ENCODE results near the gene HSD17B2. TPM values are rescaled to one million over a fixed set of nuclear protein-coding genes. Genes with fewer than 3 reads are reported as not detected.

The HSD17B2 gene
- total and polyA plus RNA-seq, 4 donors, result 0.48 to 2.5 (median 1.1) TPM

DNA sequence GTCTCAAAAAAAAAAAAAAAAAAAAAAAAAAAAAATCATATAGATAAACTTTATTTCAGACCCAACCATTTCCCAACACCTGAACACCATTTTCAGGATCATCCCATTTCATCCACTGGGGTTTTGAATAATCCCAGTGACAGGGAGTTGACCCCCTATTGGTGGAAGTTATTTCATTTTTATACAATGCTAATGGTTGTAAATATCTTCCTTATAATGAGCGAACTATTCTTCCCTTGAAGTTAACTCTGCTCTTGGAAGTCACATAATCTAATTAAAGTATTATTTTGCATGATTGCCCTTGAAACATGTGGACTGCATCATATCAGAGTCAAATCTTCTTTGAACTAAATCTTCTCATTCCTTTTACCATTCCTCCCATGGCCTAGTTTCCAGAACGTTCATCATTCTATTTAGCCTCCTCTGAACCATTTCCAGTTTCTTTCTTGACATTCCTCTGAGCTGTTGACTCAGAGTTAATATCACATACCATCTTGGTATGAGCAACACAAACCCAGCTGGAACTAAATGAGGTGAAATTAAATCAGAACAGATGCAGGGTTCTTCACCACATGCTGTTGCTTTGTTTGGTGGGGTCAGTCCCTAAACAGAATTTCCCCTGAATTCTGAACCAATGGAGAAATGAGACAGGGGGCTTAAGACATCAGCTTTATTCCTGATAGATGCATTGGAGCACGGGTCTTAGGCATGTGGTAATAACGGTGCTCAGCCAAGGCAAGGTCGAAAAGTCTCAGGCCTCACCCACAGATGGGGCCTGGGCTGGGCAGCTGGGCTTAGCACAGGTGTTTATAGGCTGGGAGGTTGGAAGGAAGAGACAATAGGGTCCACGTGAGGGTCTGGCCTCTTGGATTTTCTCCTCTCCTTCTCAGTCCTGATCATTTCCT lies 8.9 kb downstream of the HSD17B2 start:
- no peaks in the 10 kb centered on the region for H3K27me3 ChIP-seq (ENCODE audit: control insufficient read depth, insufficient read depth, low read length)
- no peak overlapping the region for H3K4me3 ChIP-seq (ENCODE audit: low read depth, low read length)
- 57% methylated on average over 3 of the region's 6 CpGs for WGBS (ENCODE audit: insufficient coverage)
- H3K36me3 ChIP-seq (ENCODE audit: control insufficient read depth, insufficient read depth, low read length), result no peaks in the 10 kb centered on the region
- no peaks in the 10 kb centered on the region for H3K9me3 ChIP-seq (ENCODE audit: control insufficient read depth, insufficient read depth, low read length)
- no peaks in the 10 kb centered on the region for H3K4me1 ChIP-seq (ENCODE audit: control insufficient read depth, insufficient read depth, low read length)
- no peak overlapping the region for H3K27ac ChIP-seq (ENCODE audit: low read depth, low read length)
- peak in 1 of 6 donors; percentile 15 for DNase-seq (ENCODE audit: low read depth in 4 of 6, low spot score in 6 of 6)

- Histone ChIP-seq H3K4me3 (ENCODE audit: low read depth, low read length) (no peak overlapping the region), H3K4me1 (ENCODE audit: control insufficient read depth, insufficient read depth, low read length) (no peaks in the 10 kb centered on the region), H3K27ac (ENCODE audit: low read depth, low read length) (no peak overlapping the region), H3K9me3 (ENCODE audit: control insufficient read depth, insufficient read depth, low read length) (no peaks in the 10 kb centered on the region), H3K36me3 (ENCODE audit: control insufficient read depth, insufficient read depth, low read length) (no peaks in the 10 kb centered on the region), H3K27me3 (ENCODE audit: control insufficient read depth, insufficient read depth, low read length) (no peaks in the 10 kb centered on the region)
- WGBS (ENCODE audit: insufficient coverage), result no CpG with 5 or more reads among the region's 3 CpGs
- no peak for DNase-seq (ENCODE audit: low read depth in 4 of 6, low spot score in 6 of 6)
Observed at GRCh38 chr16:82044585-82044911, 9.5 kb downstream of the HSD17B2 start.

- DNase-seq (ENCODE audit: low read depth in 4 of 6, low spot score in 6 of 6), result peak in 2 of 6 donors; percentile 34 to 37
- no peaks in the 10 kb centered on the region for H3K27me3 ChIP-seq (ENCODE audit: control insufficient read depth, insufficient read depth, low read length)
- H3K36me3 ChIP-seq (ENCODE audit: control insufficient read depth, insufficient read depth, low read length), result no peaks in the 10 kb centered on the region
- H3K27ac ChIP-seq (ENCODE audit: low read depth, low read length), result no peak overlapping the region
- H3K4me1 ChIP-seq (ENCODE audit: control insufficient read depth, insufficient read depth, low read length), result no peaks in the 10 kb centered on the region
- WGBS (ENCODE audit: insufficient coverage), result 42% methylated on average over 1 of the region's 2 CpGs
- no peaks in the 10 kb centered on the region for H3K9me3 ChIP-seq (ENCODE audit: control insufficient read depth, insufficient read depth, low read length)
- no peak overlapping the region for H3K4me3 ChIP-seq (ENCODE audit: low read depth, low read length)
Observed at GRCh38 chr16:82045465-82045864, 10.4 kb downstream of the HSD17B2 start.

GRCh38 chr16:82046541-82046940 lies 11.5 kb downstream of the HSD17B2 start:
- WGBS (ENCODE audit: insufficient coverage), result no CpG with 5 or more reads among the region's 4 CpGs

DNA sequence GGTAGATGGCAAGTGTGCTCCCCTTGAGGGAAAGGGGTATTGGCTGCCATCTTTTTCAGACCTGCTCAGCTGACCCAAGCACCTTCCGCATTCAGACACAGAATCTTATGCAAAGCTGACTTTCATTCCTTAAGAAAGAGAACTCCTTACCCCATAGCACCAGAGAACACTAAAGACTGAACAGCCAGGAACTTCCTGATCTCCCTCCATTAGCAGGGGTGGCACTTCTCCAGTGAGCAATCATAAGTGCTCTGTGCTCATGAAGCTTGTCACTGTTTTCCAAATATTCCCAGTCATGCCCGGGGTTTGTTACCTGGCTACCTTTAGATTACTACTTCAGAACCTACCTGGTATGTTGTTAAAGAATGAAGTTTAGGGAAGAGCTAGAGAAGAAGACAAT lies 11.9 kb downstream of the HSD17B2 start:
- no peak overlapping the region for H3K27ac ChIP-seq (ENCODE audit: low read depth, low read length)
- no peaks in the 10 kb centered on the region for H3K9me3 ChIP-seq (ENCODE audit: control insufficient read depth, insufficient read depth, low read length)
- WGBS (ENCODE audit: insufficient coverage), result 91% methylated on average over 1 of the region's 2 CpGs
- no peak overlapping the region for H3K4me3 ChIP-seq (ENCODE audit: low read depth, low read length)
- no peak for DNase-seq (ENCODE audit: low read depth in 4 of 6, low spot score in 6 of 6)
- no peaks in the 10 kb centered on the region for H3K4me1 ChIP-seq (ENCODE audit: control insufficient read depth, insufficient read depth, low read length)
- H3K27me3 ChIP-seq (ENCODE audit: control insufficient read depth, insufficient read depth, low read length), result no peaks in the 10 kb centered on the region
- no peaks in the 10 kb centered on the region for H3K36me3 ChIP-seq (ENCODE audit: control insufficient read depth, insufficient read depth, low read length)

More at GRCh38 chr16:82046541-82046940, 11.5 kb downstream of the HSD17B2 start:
- Histone ChIP-seq H3K9me3 (ENCODE audit: control insufficient read depth, insufficient read depth, low read length) (no peaks in the 10 kb centered on the region), H3K27me3 (ENCODE audit: control insufficient read depth, insufficient read depth, low read length) (no peaks in the 10 kb centered on the region), H3K4me1 (ENCODE audit: control insufficient read depth, insufficient read depth, low read length) (no peaks in the 10 kb centered on the region), H3K27ac (ENCODE audit: low read depth, low read length) (no peak overlapping the region), H3K36me3 (ENCODE audit: control insufficient read depth, insufficient read depth, low read length) (no peaks in the 10 kb centered on the region), H3K4me3 (ENCODE audit: low read depth, low read length) (no peak overlapping the region)
- DNase-seq (ENCODE audit: low read depth in 4 of 6, low spot score in 6 of 6), result no peak

- no peak overlapping the region for H3K27ac ChIP-seq (ENCODE audit: low read depth, low read length)
- 92% methylated on average over 1 of the region's 2 CpGs for WGBS (ENCODE audit: insufficient coverage)
- H3K4me1 ChIP-seq (ENCODE audit: control insufficient read depth, insufficient read depth, low read length), result no peaks in the 10 kb centered on the region
- H3K27me3 ChIP-seq (ENCODE audit: control insufficient read depth, insufficient read depth, low read length), result no peaks in the 10 kb centered on the region
- no peak for DNase-seq (ENCODE audit: low read depth in 4 of 6, low spot score in 6 of 6)
- no peaks in the 10 kb centered on the region for H3K9me3 ChIP-seq (ENCODE audit: control insufficient read depth, insufficient read depth, low read length)
- H3K4me3 ChIP-seq (ENCODE audit: low read depth, low read length), result no peak overlapping the region
- no peaks in the 10 kb centered on the region for H3K36me3 ChIP-seq (ENCODE audit: control insufficient read depth, insufficient read depth, low read length)
Observed at GRCh38 chr16:82047374-82047773, 12.3 kb downstream of the HSD17B2 start.

DNA sequence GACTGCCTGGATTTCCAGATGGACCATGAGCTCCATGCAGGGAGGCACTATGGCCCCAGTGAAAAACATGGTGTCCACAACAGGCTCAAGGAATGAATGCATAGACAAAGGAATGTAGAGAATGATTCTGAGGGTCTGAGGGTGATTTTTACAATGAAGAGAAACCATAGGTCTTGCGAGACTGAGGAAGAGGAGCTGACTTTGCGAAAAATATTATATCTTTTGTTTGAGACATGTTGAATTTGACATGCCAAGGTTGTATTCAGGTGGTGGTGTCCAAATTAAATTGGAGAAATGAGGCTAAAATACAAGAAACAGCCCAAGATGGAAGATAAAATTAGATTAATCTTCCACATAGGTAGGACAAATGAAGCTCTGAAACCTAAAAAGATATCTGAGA lies 12.7 kb downstream of the HSD17B2 start:
- Histone ChIP-seq H3K27ac (ENCODE audit: low read depth, low read length) (no peak overlapping the region), H3K4me3 (ENCODE audit: low read depth, low read length) (no peak overlapping the region), H3K27me3 (ENCODE audit: control insufficient read depth, insufficient read depth, low read length) (no peaks in the 10 kb centered on the region), H3K36me3 (ENCODE audit: control insufficient read depth, insufficient read depth, low read length) (no peaks in the 10 kb centered on the region), H3K4me1 (ENCODE audit: control insufficient read depth, insufficient read depth, low read length) (no peaks in the 10 kb centered on the region), H3K9me3 (ENCODE audit: control insufficient read depth, insufficient read depth, low read length) (no peaks in the 10 kb centered on the region)
- DNase-seq (ENCODE audit: low read depth in 4 of 6, low spot score in 6 of 6), result no peak
- 100% methylated on average over 1 of the region's 2 CpGs for WGBS (ENCODE audit: insufficient coverage)

GRCh38 chr16:82049484-82049883 lies 14.4 kb downstream of the HSD17B2 start:
- WGBS (ENCODE audit: insufficient coverage), result 50% methylated on average over 1 of the region's 1 CpG
- Histone ChIP-seq H3K4me3 (ENCODE audit: low read depth, low read length) (no peak overlapping the region), H3K27ac (ENCODE audit: low read depth, low read length) (no peak overlapping the region), H3K4me1 (ENCODE audit: control insufficient read depth, insufficient read depth, low read length) (no peaks in the 10 kb centered on the region), H3K27me3 (ENCODE audit: control insufficient read depth, insufficient read depth, low read length) (no peaks in the 10 kb centered on the region), H3K9me3 (ENCODE audit: control insufficient read depth, insufficient read depth, low read length) (no peaks in the 10 kb centered on the region), H3K36me3 (ENCODE audit: control insufficient read depth, insufficient read depth, low read length) (no peaks in the 10 kb centered on the region)
- no peak for DNase-seq (ENCODE audit: low read depth in 4 of 6, low spot score in 6 of 6)

DNA sequence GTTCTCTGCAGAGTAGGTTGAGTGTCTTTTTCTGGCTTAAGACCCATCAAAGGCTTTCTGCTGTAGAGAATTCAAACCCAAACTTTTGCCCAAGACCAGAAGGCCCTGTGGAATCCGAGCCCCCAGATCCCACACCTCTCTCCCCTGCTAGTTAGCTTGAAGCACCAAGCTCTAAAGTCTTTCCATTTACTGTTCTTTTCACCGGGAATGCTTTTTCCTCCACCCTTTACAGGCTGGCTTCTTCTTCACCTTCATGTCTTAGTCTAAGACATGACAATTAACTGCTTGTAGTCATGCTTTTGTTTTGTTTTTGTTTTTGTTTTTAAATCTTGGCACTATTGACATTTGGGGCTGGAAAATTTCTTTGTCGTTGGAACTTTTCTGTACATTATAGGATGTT lies 15.5 kb downstream of the HSD17B2 start:
- H3K27me3 ChIP-seq (ENCODE audit: control insufficient read depth, insufficient read depth, low read length), result no peaks in the 10 kb centered on the region
- H3K9me3 ChIP-seq (ENCODE audit: control insufficient read depth, insufficient read depth, low read length), result no peaks in the 10 kb centered on the region
- no peak overlapping the region for H3K4me3 ChIP-seq (ENCODE audit: low read depth, low read length)
- H3K27ac ChIP-seq (ENCODE audit: low read depth, low read length), result no peak overlapping the region
- 78% methylated on average over 1 of the region's 3 CpGs for WGBS (ENCODE audit: insufficient coverage)
- H3K4me1 ChIP-seq (ENCODE audit: control insufficient read depth, insufficient read depth, low read length), result no peaks in the 10 kb centered on the region
- H3K36me3 ChIP-seq (ENCODE audit: control insufficient read depth, insufficient read depth, low read length), result no peaks in the 10 kb centered on the region
- no peak for DNase-seq (ENCODE audit: low read depth in 4 of 6, low spot score in 6 of 6)

DNA sequence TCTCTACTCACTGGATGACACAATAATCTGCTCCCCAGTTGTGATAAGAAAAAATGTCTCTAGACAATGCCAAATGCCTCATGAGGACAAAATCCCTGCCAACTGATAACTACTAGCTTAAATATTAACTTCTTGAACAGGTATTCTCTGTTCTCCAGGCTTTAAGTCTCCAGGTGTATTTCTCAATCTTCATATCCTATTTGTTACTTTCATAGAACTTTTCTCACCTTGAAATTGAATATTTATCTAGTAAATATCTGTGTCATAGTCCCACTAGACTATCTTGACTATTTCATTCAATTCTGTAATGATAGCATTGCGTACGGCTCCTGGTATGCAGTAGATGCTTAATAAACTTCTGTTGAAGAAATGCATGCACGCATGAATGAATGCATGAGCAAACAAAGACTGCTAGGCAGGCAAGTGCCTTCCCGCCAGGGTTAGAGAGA lies 15.9 kb downstream of the HSD17B2 start:
- no peak overlapping the region for H3K27ac ChIP-seq (ENCODE audit: low read depth, low read length)
- H3K36me3 ChIP-seq (ENCODE audit: control insufficient read depth, insufficient read depth, low read length), result no peaks in the 10 kb centered on the region
- no CpG with 5 or more reads among the region's 4 CpGs for WGBS (ENCODE audit: insufficient coverage)
- H3K4me3 ChIP-seq (ENCODE audit: low read depth, low read length), result no peak overlapping the region
- H3K9me3 ChIP-seq (ENCODE audit: control insufficient read depth, insufficient read depth, low read length), result no peaks in the 10 kb centered on the region
- no peaks in the 10 kb centered on the region for H3K27me3 ChIP-seq (ENCODE audit: control insufficient read depth, insufficient read depth, low read length)
- no peak for DNase-seq (ENCODE audit: low read depth in 4 of 6, low spot score in 6 of 6)
- H3K4me1 ChIP-seq (ENCODE audit: control insufficient read depth, insufficient read depth, low read length), result no peaks in the 10 kb centered on the region
